Measurements from ENCODE around the gene KCNAB1.

The KCNAB1 gene

DNA sequence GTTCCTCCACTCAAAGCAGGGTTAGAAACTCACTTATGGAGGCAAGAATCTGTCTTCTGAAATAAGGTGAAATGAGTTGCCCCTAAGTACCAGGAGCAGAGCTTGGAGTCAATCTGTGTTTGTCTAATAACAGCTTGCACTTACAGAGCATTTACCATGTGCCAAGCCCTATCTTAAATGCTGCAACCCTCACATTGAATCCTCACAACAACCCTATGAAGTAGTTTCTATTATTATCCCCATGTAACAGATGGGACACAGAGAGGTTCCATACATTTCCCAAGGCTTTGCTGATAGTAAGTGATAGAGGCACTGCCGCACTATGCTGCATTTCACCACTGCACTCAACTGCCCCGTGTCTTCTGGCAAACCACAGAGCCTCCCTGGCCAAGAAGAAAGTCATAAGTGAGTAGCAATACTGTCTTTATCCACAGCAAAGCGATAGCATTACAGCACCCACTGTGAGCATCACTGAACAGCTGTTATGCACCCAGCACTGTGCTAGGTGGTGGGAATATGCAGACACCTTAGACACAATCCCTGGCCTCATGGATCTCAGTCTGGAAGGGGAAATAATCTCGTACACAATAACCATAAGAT, 293.0 kb downstream of the KCNAB1 start:
- Histone ChIP-seq H3K27ac (ENCODE audit: low read length) (no peak overlapping the region), H3K27me3 (replicated peaks; ENCODE audit: insufficient read depth, low read length) (no peaks in the 10 kb centered on the region), H2AFZ (ENCODE audit: low read length) (no peak overlapping the region), H3K79me2 (ENCODE audit: low read length) (no peaks in the 10 kb centered on the region), H3K9me3 (replicated peaks; ENCODE audit: insufficient read depth, low read length) (no peaks in the 10 kb centered on the region), H3F3A (ENCODE audit: insufficient read depth, low read length) (no peaks in the 10 kb centered on the region), H3K9ac (ENCODE audit: low read length) (no peak overlapping the region), H3K36me3 (replicated peaks; ENCODE audit: insufficient read depth, low read length) (no peaks in the 10 kb centered on the region), H4K20me1 (ENCODE audit: insufficient read depth, low read length) (no peaks in the 10 kb centered on the region), H3K4me3 (ENCODE audit: low read length) (no peak overlapping the region), H3K4me1 (ENCODE audit: low read length) (no peaks in the 10 kb centered on the region), H3K4me2 (ENCODE audit: low read depth, low read length) (no peak overlapping the region), H3K9me2 (replicated peaks; ENCODE audit: insufficient read depth, low read length) (no peaks in the 10 kb centered on the region)
- DNase-seq = no peak
- TF ChIP-seq EZH2phosphoT487 (IDR thresholded peaks at IDR 0.05; ENCODE audit: low read length) (no peak), EZH2 (optimal IDR thresholded peaks at IDR 0.05; ENCODE audit: low read depth, low read length) (no peak), CTCF (IDR thresholded peaks at IDR 0.05; ENCODE audit: low read length) (no peak)

- no peaks in the 10 kb centered on the region for H3K36me3 ChIP-seq (replicated peaks; ENCODE audit: insufficient read depth, low read length)
- no peaks in the 10 kb centered on the region for H3F3A ChIP-seq (ENCODE audit: insufficient read depth, low read length)
- H3K4me1 ChIP-seq (ENCODE audit: low read length) = no peaks in the 10 kb centered on the region
- DNase-seq = no peak
- no peak overlapping the region for H3K4me3 ChIP-seq (ENCODE audit: low read length)
- TF ChIP-seq EZH2phosphoT487 (IDR thresholded peaks at IDR 0.05; ENCODE audit: low read length) (no peak), CTCF (IDR thresholded peaks at IDR 0.05; ENCODE audit: low read length) (no peak), EZH2 (optimal IDR thresholded peaks at IDR 0.05; ENCODE audit: low read depth, low read length) (no peak)
- H4K20me1 ChIP-seq (ENCODE audit: insufficient read depth, low read length) = no peaks in the 10 kb centered on the region
- H3K27ac ChIP-seq (ENCODE audit: low read length) = no peak overlapping the region
- H3K9me2 ChIP-seq (replicated peaks; ENCODE audit: insufficient read depth, low read length) = no peaks in the 10 kb centered on the region
- H3K4me2 ChIP-seq (ENCODE audit: low read depth, low read length) = no peak overlapping the region
- H3K9me3 ChIP-seq (replicated peaks; ENCODE audit: insufficient read depth, low read length) = no peaks in the 10 kb centered on the region
- H2AFZ ChIP-seq (ENCODE audit: low read length) = no peak overlapping the region
- H3K27me3 ChIP-seq (replicated peaks; ENCODE audit: insufficient read depth, low read length) = no peaks in the 10 kb centered on the region
- no peaks in the 10 kb centered on the region for H3K79me2 ChIP-seq (ENCODE audit: low read length)
- no peak overlapping the region for H3K9ac ChIP-seq (ENCODE audit: low read length)
Observed at GRCh38 chr3:156416846-156417558, 296.6 kb downstream of the KCNAB1 start.

GRCh38 chr3:156417559-156418132, 297.3 kb downstream of the KCNAB1 start:
- no peaks in the 10 kb centered on the region for H3K4me1 ChIP-seq (ENCODE audit: low read length)
- H3K36me3 ChIP-seq (replicated peaks; ENCODE audit: insufficient read depth, low read length) = no peaks in the 10 kb centered on the region
- H3K9ac ChIP-seq (ENCODE audit: low read length) = no peak overlapping the region
- H4K20me1 ChIP-seq (ENCODE audit: insufficient read depth, low read length) = no peaks in the 10 kb centered on the region
- H2AFZ ChIP-seq (ENCODE audit: low read length) = no peak overlapping the region
- H3K4me2 ChIP-seq (ENCODE audit: low read depth, low read length) = no peak overlapping the region
- no peak overlapping the region for H3K4me3 ChIP-seq (ENCODE audit: low read length)
- TF ChIP-seq EZH2phosphoT487 (IDR thresholded peaks at IDR 0.05; ENCODE audit: low read length) (no peak), EZH2 (optimal IDR thresholded peaks at IDR 0.05; ENCODE audit: low read depth, low read length) (no peak), CTCF (IDR thresholded peaks at IDR 0.05; ENCODE audit: low read length) (no peak)
- no peaks in the 10 kb centered on the region for H3K27me3 ChIP-seq (replicated peaks; ENCODE audit: insufficient read depth, low read length)
- no peaks in the 10 kb centered on the region for H3F3A ChIP-seq (ENCODE audit: insufficient read depth, low read length)
- no peak for DNase-seq
- no peaks in the 10 kb centered on the region for H3K9me2 ChIP-seq (replicated peaks; ENCODE audit: insufficient read depth, low read length)
- no peak overlapping the region for H3K27ac ChIP-seq (ENCODE audit: low read length)
- H3K79me2 ChIP-seq (ENCODE audit: low read length) = no peaks in the 10 kb centered on the region
- H3K9me3 ChIP-seq (replicated peaks; ENCODE audit: insufficient read depth, low read length) = no peaks in the 10 kb centered on the region
